Sigmoid colon (tissue), 7 donors: ENCODE measurements around the gene PARD3. TPM values are rescaled to one million over a fixed set of nuclear protein-coding genes. Genes with fewer than 3 reads are reported as not detected.
"Not testable (repeated sequence)": the region's sequence is repeated elsewhere in the genome, so short reads cannot be mapped to it uniquely, and the experiment has no call there.

ENCODE experiments used
- DNase-seq: peaks from one replicate; pipeline ENCODE4 v3.0.0-alpha.2; 2019
- H3K27ac ChIP-seq, 4 donors: fragments of 200-600 bp; sonication (generic); one replicate each; pipeline ENCODE4 v1.5.1; 2016 to 2019; ENCODE audit warnings: mild to moderate bottlenecking in 1 of 4
- H3K27me3 ChIP-seq, 3 donors: fragments of 200-600 bp; sonication (generic); one replicate each; pipeline ENCODE4 v1.5.1; 2019; ENCODE audit warnings: mild to moderate bottlenecking in 1 of 3
- H3K36me3 ChIP-seq, 4 donors: fragments of 200-600 bp; sonication (generic); one replicate each; pipeline ENCODE4 v1.5.1; 2016 to 2019
- H3K4me1 ChIP-seq, 4 donors: fragments of 200-600 bp; sonication (generic); one replicate each; pipeline ENCODE4 v1.5.1; 2017 to 2019
- H3K4me3 ChIP-seq, 4 donors: fragments of 200-600 bp; sonication (generic); one replicate each; pipeline ENCODE4 v1.5.1; 2017 to 2019; ENCODE audit warnings: mild to moderate bottlenecking in 2 of 4, moderate library complexity in 1 of 4
- H3K9me3 ChIP-seq, 4 donors: fragments of 200-600 bp in 3 of 4; sonication (generic) in 3 of 4; one replicate each; pipeline versions ENCODE4 v1.5.1 to v1.6.1; 2013 to 2019
- CTCF ChIP-seq, 4 experiments: fragments of 450-650 bp in 3 of 4; fragments of 200-600 bp in 1 of 4; IDR thresholded peaks; one replicate each; pipeline ENCODE4 v1.5.1; 2016 to 2019; ENCODE audit warnings: antibody characterized with exemption in 4 of 4, mild to moderate bottlenecking in 3 of 4, moderate library complexity in 2 of 4
- EP300 ChIP-seq, 4 donors: sonication (generic); formaldehyde crosslinking; IDR thresholded peaks; one replicate each; pipeline ENCODE4 v1.6.1; 2017; ENCODE audit warnings: antibody characterized with exemption in 4 of 4
- POLR2A ChIP-seq, 2 donors: fragments of 450-650 bp; IDR thresholded peaks; one replicate each; pipeline ENCODE4 v1.6.1; 2016; ENCODE audit warnings: antibody characterized with exemption in 2 of 2, mild to moderate bottlenecking in 2 of 2, moderate library complexity in 2 of 2
- POLR2AphosphoS5 ChIP-seq, 4 donors: sonication (generic); formaldehyde crosslinking; IDR thresholded peaks; one replicate each; pipeline ENCODE4 v1.6.1; 2017; ENCODE audit warnings: antibody characterized with exemption in 4 of 4
- WGBS, 2 donors: extraction: QIAGEN DNeasy Blood & Tissue Kit; methylation state at CpG; one replicate each; pipeline ENCODE4 v1.1.7; 2013; 5-methylcytosine and 5-hydroxymethylcytosine counted together
- intact Hi-C: fragments of 100-400 bp; cut with DNase I; formaldehyde crosslinking; loops from one replicate; pipeline ENCODE4 v1.15.1; 2023
- polyA plus RNA-seq, 3 donors: library from polyadenylated mRNA; stranded (reverse); fragments of 200-250 nt; gene quantifications; one replicate each; pipeline ENCODE4 v1.2.3, GENCODE V29; 2013
- total RNA-seq, 4 donors: library from RNA; depleted of rRNA; stranded (reverse); fragments of >200 nt; gene quantifications; one replicate each; pipeline ENCODE4 v1.1.0, GENCODE V29; 2016
- donor health status: healthy with polysubstance abuse.
- donor health status: Bipolar disorder and iron deficiency.
- donor health status: healthy.

PARD3 gene
- total and polyA plus RNA-seq, 7 donors, result 17.5 to 96.4 (median 75.9) TPM

GRCh38 chr10:34076443-34076842 lies 738.7 kb downstream of the PARD3 start:
- no peak overlapping the region for H3K27ac ChIP-seq
- H3K4me3 ChIP-seq, result no peak overlapping the region
- no peaks in the 10 kb centered on the region for H3K36me3 ChIP-seq
- no peak for DNase-seq
- H3K4me1 ChIP-seq, result no peaks in the 10 kb centered on the region
- no peak for TF ChIP-seq POLR2AphosphoS5 (IDR thresholded peaks at IDR 0.05)
- TF ChIP-seq EP300 (IDR thresholded peaks at IDR 0.05), result no peak
- no peak for TF ChIP-seq CTCF (IDR thresholded peaks at IDR 0.05)
- TF ChIP-seq POLR2A (IDR thresholded peaks at IDR 0.05), result no peak
- peaks cover 0 to 3% (median 0%) of the 10 kb centered on the region in 4 donors for H3K9me3 ChIP-seq
- no peaks in the 10 kb centered on the region for H3K27me3 ChIP-seq
- intact Hi-C loops, result no loop called here

GRCh38 chr10:34075254-34075926 lies 739.7 kb downstream of the PARD3 start:
- DNase-seq, result peak; percentile 82
- H3K4me1 ChIP-seq, result no peaks in the 10 kb centered on the region
- intact Hi-C loops, result no loop called here
- H3K36me3 ChIP-seq, result no peaks in the 10 kb centered on the region
- peak in 2 of 4 donors; percentile 8 to 15 for TF ChIP-seq POLR2AphosphoS5 (IDR thresholded peaks at IDR 0.05)
- TF ChIP-seq CTCF (IDR thresholded peaks at IDR 0.05), result no peak
- WGBS, 2 donors, result 75 to 85% methylated on average over 6 of the region's 6 CpGs
- no peaks in the 10 kb centered on the region for H3K27me3 ChIP-seq
- H3K4me3 ChIP-seq, result no peak overlapping the region
- peaks cover 0 to 3% (median 0%) of the 10 kb centered on the region in 4 donors for H3K9me3 ChIP-seq
- peak overlapping the region in 2 of 4 donors; percentile 17 to 35 for H3K27ac ChIP-seq

- H3K4me1 ChIP-seq, result no peaks in the 10 kb centered on the region
- no peaks in the 10 kb centered on the region for H3K36me3 ChIP-seq
- intact Hi-C loops, result no loop called here
- DNase-seq, result no peak
- H3K4me3 ChIP-seq, result no peak overlapping the region
- TF ChIP-seq CTCF (IDR thresholded peaks at IDR 0.05) (no peak), POLR2AphosphoS5 (IDR thresholded peaks at IDR 0.05) (no peak), POLR2A (IDR thresholded peaks at IDR 0.05) (no peak), EP300 (IDR thresholded peaks at IDR 0.05) (no peak)
- 84 to 90% methylated on average over 3 of the region's 3 CpGs for WGBS, 2 donors
- no peak overlapping the region for H3K27ac ChIP-seq
- H3K9me3 ChIP-seq, result peaks cover 0 to 3% (median 0%) of the 10 kb centered on the region in 4 donors
- no peaks in the 10 kb centered on the region for H3K27me3 ChIP-seq
Measured at GRCh38 chr10:34074051-34074450, 741.0 kb downstream of the PARD3 start.

- H3K36me3 ChIP-seq, H3K27ac ChIP-seq, H3K4me1 ChIP-seq, intact Hi-C loops, H3K4me3 ChIP-seq, DNase-seq, H3K27me3 ChIP-seq: not testable (repeated sequence)
- peaks cover 0 to 14% (median under 1%) of the 10 kb centered on the region in 4 donors for H3K9me3 ChIP-seq
- 66 to 80% methylated on average over 6 of the region's 6 CpGs for WGBS, 2 donors
Measured at GRCh38 chr10:34067741-34068140, 747.4 kb downstream of the PARD3 start.

GRCh38 chr10:34063592-34063991 lies 751.5 kb downstream of the PARD3 start:
- WGBS, 2 donors, result 89% methylated on average over 1 of the region's 1 CpG
- Histone ChIP-seq H3K27me3 (no peaks in the 10 kb centered on the region), H3K36me3 (no peaks in the 10 kb centered on the region), H3K4me3 (no peak overlapping the region), H3K27ac (no peak overlapping the region), H3K4me1 (no peaks in the 10 kb centered on the region), H3K9me3 (peaks cover 0 to 14% (median under 1%) of the 10 kb centered on the region in 4 donors)
- TF ChIP-seq POLR2A (IDR thresholded peaks at IDR 0.05) (no peak), EP300 (IDR thresholded peaks at IDR 0.05) (no peak), CTCF (IDR thresholded peaks at IDR 0.05) (no peak)
- no peak for DNase-seq
- intact Hi-C loops, result no loop called here
